HG02943 (cell line): ENCODE measurements around the gene PRM3.

ENCODE experiments used
- ATAC-seq: cut with Tn5 transposase; IDR thresholded peaks from one replicate; pipeline ENCODE4 v1.9.1; 2021; ENCODE audit warnings: mild to moderate bottlenecking, low read depth, moderate library complexity; ENCODE audit not compliant: unreplicated experiment

Gene PRM3

GRCh38 chr16:11231367-11231970 is 42.0 kb downstream of the PRM3 start:
- ATAC-seq, result no peak

- ATAC-seq, result no peak
Measured at GRCh38 chr16:11229906-11230305, 43.5 kb downstream of the PRM3 start.

GRCh38 chr16:11229432-11229831 is 44.0 kb downstream of the PRM3 start:
- ATAC-seq, result no peak

- no peak for ATAC-seq
Measured at GRCh38 chr16:11225677-11226549, 47.5 kb downstream of the PRM3 start.

GRCh38 chr16:11224894-11225676 is 48.3 kb downstream of the PRM3 start:
- peak; percentile 89 for ATAC-seq

- peak; percentile 43 for ATAC-seq
Measured at GRCh38 chr16:11224096-11224893, 49.1 kb downstream of the PRM3 start.
